GM12878 (cell line): ENCODE results near the gene KPNA1. TPM values are rescaled to one million over a fixed set of nuclear protein-coding genes. Genes with fewer than 3 reads are reported as not detected.

Source experiments
- ATAC-seq: fragments of 200-7000 bp; cut with Tn5 transposase; 3 replicates; pipeline ENCODE4 v1.9.1; 2020; ENCODE audit warnings: mild to moderate bottlenecking, moderate library complexity
- BruUV-seq: library from RNA; stranded (reverse); fragments of 400-500 nt; replicated peaks from 2 replicates; lab custom pipeline; 2021; lab: Mats Ljungman, UMichigan
- CTCF ChIA-PET: fragments of 300-600 bp; sonication (Branson Sonifier 250); formaldehyde crosslinking; extraction: SDS; loops from one replicate; lab custom pipeline; 2021; ENCODE audit warnings: inconsistent platforms; lab: Yijun Ruan, JAX
- POLR2A ChIA-PET: fragments of 350-600 bp; formaldehyde crosslinking; extraction: SDS; loops from one replicate; lab custom pipeline; 2021; ENCODE audit warnings: inconsistent platforms; lab: Charles Lee
- RAD21 ChIA-PET: fragments of 300-600 bp; sonication (Branson Sonifier 250); formaldehyde crosslinking; loops from one replicate; lab custom pipeline; 2023; ENCODE audit warnings: antibody characterized with exemption; ENCODE audit not compliant: unreplicated experiment; lab: Charles Lee
- SMC1A ChIA-PET: fragments of 300-600 bp; sonication (Branson Sonifier 250); formaldehyde crosslinking; loops from one replicate; lab custom pipeline; 2023; ENCODE audit not compliant: unreplicated experiment, uncharacterized antibody; lab: Charles Lee
- DNase-seq: peaks from one replicate; pipeline ENCODE4 v3.0.0-alpha.2; 2011; ENCODE audit warnings: low read depth, low spot score
- FAIRE-seq: peaks from 3 replicates; lab custom pipeline; 2011; peaks lifted over from hg19 to GRCh38; lab: Jason Lieb, UNC
- H2AFZ ChIP-seq: 2 replicates; pipeline ENCODE4 v1.6.0; 2011; ENCODE audit warnings: low read depth, low read length, control low read depth; ENCODE audit not compliant: control insufficient read depth
- H3K27ac ChIP-seq: 2 replicates; pipeline ENCODE4 v1.5.1; 2011; ENCODE audit warnings: control low read depth; ENCODE audit not compliant: control insufficient read depth, insufficient read depth
- H3K27me3 ChIP-seq, 2 experiments: replicated peaks in 1 of 2; 2 replicates each; pipeline versions ENCODE4 v1.6.0 to v1.6.1; 2011; ENCODE audit warnings: low read length in 1 of 2; ENCODE audit not compliant: control insufficient read depth in 2 of 2, insufficient read depth in 2 of 2
- H3K36me3 ChIP-seq, 2 experiments: 2 replicates each; pipeline ENCODE4 v1.5.1; 2011; ENCODE audit warnings: low read length in 1 of 2; ENCODE audit not compliant: control insufficient read depth in 2 of 2, insufficient read depth in 2 of 2
- H3K4me1 ChIP-seq: 2 replicates; pipeline ENCODE4 v1.6.1; 2011; ENCODE audit warnings: mild to moderate bottlenecking, low read length, moderate library complexity, mixed read lengths; ENCODE audit not compliant: control insufficient read depth, insufficient read depth
- H3K4me2 ChIP-seq: 2 replicates; pipeline ENCODE4 v1.6.0; 2011; ENCODE audit warnings: control low read depth; ENCODE audit not compliant: control insufficient read depth, insufficient read depth
- H3K4me3 ChIP-seq: fragments of 200-600 bp; sonication (generic); 2 replicates; pipeline ENCODE4 v1.5.1; 2016
- H3K79me2 ChIP-seq: 2 replicates; pipeline ENCODE4 v1.6.0; 2011; ENCODE audit warnings: low read length; ENCODE audit not compliant: control insufficient read depth, insufficient read depth
- H3K9ac ChIP-seq: 2 replicates; pipeline ENCODE4 v1.8.0; 2011; ENCODE audit warnings: low read length, control low read depth, mixed read lengths; ENCODE audit not compliant: control insufficient read depth, insufficient read depth
- H3K9me3 ChIP-seq: replicated peaks from 3 replicates; pipeline ENCODE4 v1.5.1; 2011; ENCODE audit warnings: mild to moderate bottlenecking, low read length; ENCODE audit not compliant: control insufficient read depth, insufficient read depth
- H4K20me1 ChIP-seq: 2 replicates; pipeline ENCODE4 v1.6.0; 2011; ENCODE audit not compliant: control insufficient read depth, insufficient read depth
- MTA3 ChIP-seq: IDR thresholded peaks from 2 replicates; pipeline ENCODE4 v1.6.1; 2012; ENCODE audit warnings: low read length, inconsistent platforms, borderline replicate concordance
- WGBS: methylation state at CpG from one replicate; pipeline ENCODE4 v1.1.6; 2016; ENCODE audit warnings: low lambda C conversion rate; ENCODE audit not compliant: insufficient replicate concordance, insufficient coverage; ENCODE audit errors: missing lambda C conversion rate; 5-methylcytosine and 5-hydroxymethylcytosine counted together
- in situ Hi-C: fragments of 300-500 bp; cut with MboI; formaldehyde crosslinking; loops from 9 replicates; pipeline ENCODE4 v1.14.3; 2018; ENCODE audit warnings: mixed read lengths
- intact Hi-C: fragments of 100-400 bp; cut with micrococcal nuclease; formaldehyde crosslinking; loops from one replicate; pipeline ENCODE4 v1.14.2; 2022; ENCODE audit not compliant: unreplicated experiment
- polyA plus RNA-seq, 11 experiments: library from polyadenylated mRNA; depleted of rRNA in 4 of 11; unstranded in 6 of 11; stranded (reverse) in 5 of 11; fragments of >200 nt; fragmentation: Nextera tagmentation in 4 of 11; fragmentation: Illumina TruSeq in 1 of 11; extraction: Ambion mirVana in 4 of 11; extraction: Trizol in 1 of 11; gene quantifications; 1 replicate in 1 of 11; 2 replicates in 10 of 11; pipeline versions ENCODE4 v1.2.1 to v1.2.3, GENCODE V29; 2011 to 2016; ENCODE audit warnings: inconsistent platforms in 2 of 11, missing spikeins in 2 of 11, low read depth in 1 of 11
- total RNA-seq, 4 experiments: library from RNA; depleted of rRNA in 3 of 4; stranded (reverse); fragments of >200 nt in 3 of 4; fragmentation: Illumina TruSeq in 1 of 4; extraction: Trizol in 1 of 4; gene quantifications; 2 replicates each; pipeline versions ENCODE4 v1.2.1 to v1.2.3, GENCODE V29; 2013 to 2021
- TF ChIP-seq, protein P1 (sequence below): fragments of 450-650 bp; IDR thresholded peaks from 2 replicates; pipeline ENCODE4 v1.6.1; 2017; ENCODE audit warnings: mild to moderate bottlenecking, moderate library complexity
- TF ChIP-seq, protein P2 (sequence below): fragments of 450-650 bp; IDR thresholded peaks from 2 replicates; pipeline ENCODE4 v1.6.1; 2016; ENCODE audit warnings: mild to moderate bottlenecking
- TF ChIP-seq, protein P3 (sequence below): IDR thresholded peaks from 2 replicates; pipeline ENCODE4 v1.6.1; 2011; ENCODE audit warnings: mild to moderate bottlenecking, low read depth, low read length, moderate library complexity; ENCODE audit not compliant: insufficient replicate concordance
- TF ChIP-seq, protein P4 (sequence below): IDR thresholded peaks from 2 replicates; pipeline ENCODE4 v1.6.1; 2012; ENCODE audit warnings: improper control_type of control experiment, low read depth, low read length; ENCODE audit not compliant: insufficient replicate concordance
- TF ChIP-seq, protein P5 (sequence below): fragments of 450-650 bp; IDR thresholded peaks from 2 replicates; pipeline ENCODE4 v1.6.1; 2017; ENCODE audit warnings: mild to moderate bottlenecking

KPNA1 gene
- total and polyA plus RNA-seq, 10 of the 15 experiments (the other 5 are each of a cell fraction or from before 2014, with no cell fraction given), result 8.5 to 52.7 (median 41.0) TPM

DNA sequence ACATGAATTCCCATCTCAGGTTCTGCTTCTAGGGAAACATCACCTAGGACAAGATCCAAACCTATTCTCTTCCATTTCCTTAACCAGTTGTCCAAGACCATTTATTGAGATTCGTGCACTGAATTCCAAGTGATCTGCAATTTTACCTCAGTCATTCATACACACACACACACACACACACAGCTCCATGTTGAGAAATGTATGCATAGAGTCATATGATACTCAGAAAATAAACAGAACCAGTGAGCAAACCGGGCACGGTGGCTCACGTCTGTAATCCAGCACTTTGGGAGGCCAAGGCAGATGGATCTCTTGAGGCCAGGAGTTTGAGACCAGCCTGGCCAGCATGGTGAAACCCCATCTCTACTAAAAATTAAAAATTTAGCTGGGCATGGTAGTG is 6.1 kb upstream of the KPNA1 start:
- no TSS peak for BruUV-seq
- in situ Hi-C loops, result no loop called here
- FAIRE-seq, result no peak
- ChIA-PET POLR2A (interaction anchor here (0.6 kb wide), 1 partner anchor 172 kb away, joined by 5 read pairs; no protein-coding TSS in a partner anchor), CTCF (no interaction called here), SMC1A (interaction anchor here (1.6 to 1.9 kb wide), 2 partner anchors 10 to 24 kb away, joined by 3 to 5 read pairs; no protein-coding TSS in a partner anchor), RAD21 (no interaction called here)
- DNase-seq, result no peak
- no peak overlapping the region for H3K4me2 ChIP-seq
- no peaks in the 10 kb centered on the region for H3K36me3 ChIP-seq
- H3K79me2 ChIP-seq, result no peaks in the 10 kb centered on the region
- intact Hi-C loops, result no loop called here
- H4K20me1 ChIP-seq, result no peaks in the 10 kb centered on the region
- no peak overlapping the region for H3K4me3 ChIP-seq
- no peak overlapping the region for H2AFZ ChIP-seq
- H3K27me3 ChIP-seq, result no peaks in the 10 kb centered on the region
- ATAC-seq, result no peak
- no peaks in the 10 kb centered on the region for H3K4me1 ChIP-seq
- WGBS, result 100% methylated on average over 4 of the region's 4 CpGs
- no peaks in the 10 kb centered on the region for H3K9me3 ChIP-seq
- H3K27ac ChIP-seq, result no peak overlapping the region
- no peak overlapping the region for H3K9ac ChIP-seq
- TF ChIP-seq, protein P1, sequence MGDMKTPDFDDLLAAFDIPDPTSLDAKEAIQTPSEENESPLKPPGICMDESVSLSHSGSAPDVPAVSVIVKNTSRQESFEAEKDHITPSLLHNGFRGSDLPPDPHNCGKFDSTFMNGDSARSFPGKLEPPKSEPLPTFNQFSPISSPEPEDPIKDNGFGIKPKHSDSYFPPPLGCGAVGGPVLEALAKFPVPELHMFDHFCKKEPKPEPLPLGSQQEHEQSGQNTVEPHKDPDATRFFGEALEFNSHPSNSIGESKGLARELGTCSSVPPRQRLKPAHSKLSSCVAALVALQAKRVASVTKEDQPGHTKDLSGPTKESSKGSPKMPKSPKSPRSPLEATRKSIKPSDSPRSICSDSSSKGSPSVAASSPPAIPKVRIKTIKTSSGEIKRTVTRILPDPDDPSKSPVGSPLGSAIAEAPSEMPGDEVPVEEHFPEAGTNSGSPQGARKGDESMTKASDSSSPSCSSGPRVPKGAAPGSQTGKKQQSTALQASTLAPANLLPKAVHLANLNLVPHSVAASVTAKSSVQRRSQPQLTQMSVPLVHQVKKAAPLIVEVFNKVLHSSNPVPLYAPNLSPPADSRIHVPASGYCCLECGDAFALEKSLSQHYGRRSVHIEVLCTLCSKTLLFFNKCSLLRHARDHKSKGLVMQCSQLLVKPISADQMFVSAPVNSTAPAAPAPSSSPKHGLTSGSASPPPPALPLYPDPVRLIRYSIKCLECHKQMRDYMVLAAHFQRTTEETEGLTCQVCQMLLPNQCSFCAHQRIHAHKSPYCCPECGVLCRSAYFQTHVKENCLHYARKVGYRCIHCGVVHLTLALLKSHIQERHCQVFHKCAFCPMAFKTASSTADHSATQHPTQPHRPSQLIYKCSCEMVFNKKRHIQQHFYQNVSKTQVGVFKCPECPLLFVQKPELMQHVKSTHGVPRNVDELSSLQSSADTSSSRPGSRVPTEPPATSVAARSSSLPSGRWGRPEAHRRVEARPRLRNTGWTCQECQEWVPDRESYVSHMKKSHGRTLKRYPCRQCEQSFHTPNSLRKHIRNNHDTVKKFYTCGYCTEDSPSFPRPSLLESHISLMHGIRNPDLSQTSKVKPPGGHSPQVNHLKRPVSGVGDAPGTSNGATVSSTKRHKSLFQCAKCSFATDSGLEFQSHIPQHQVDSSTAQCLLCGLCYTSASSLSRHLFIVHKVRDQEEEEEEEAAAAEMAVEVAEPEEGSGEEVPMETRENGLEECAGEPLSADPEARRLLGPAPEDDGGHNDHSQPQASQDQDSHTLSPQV, result no peak
- TF ChIP-seq, protein P2, sequence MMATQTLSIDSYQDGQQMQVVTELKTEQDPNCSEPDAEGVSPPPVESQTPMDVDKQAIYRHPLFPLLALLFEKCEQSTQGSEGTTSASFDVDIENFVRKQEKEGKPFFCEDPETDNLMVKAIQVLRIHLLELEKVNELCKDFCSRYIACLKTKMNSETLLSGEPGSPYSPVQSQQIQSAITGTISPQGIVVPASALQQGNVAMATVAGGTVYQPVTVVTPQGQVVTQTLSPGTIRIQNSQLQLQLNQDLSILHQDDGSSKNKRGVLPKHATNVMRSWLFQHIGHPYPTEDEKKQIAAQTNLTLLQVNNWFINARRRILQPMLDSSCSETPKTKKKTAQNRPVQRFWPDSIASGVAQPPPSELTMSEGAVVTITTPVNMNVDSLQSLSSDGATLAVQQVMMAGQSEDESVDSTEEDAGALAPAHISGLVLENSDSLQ, result no peak
- TF ChIP-seq, protein P3, sequence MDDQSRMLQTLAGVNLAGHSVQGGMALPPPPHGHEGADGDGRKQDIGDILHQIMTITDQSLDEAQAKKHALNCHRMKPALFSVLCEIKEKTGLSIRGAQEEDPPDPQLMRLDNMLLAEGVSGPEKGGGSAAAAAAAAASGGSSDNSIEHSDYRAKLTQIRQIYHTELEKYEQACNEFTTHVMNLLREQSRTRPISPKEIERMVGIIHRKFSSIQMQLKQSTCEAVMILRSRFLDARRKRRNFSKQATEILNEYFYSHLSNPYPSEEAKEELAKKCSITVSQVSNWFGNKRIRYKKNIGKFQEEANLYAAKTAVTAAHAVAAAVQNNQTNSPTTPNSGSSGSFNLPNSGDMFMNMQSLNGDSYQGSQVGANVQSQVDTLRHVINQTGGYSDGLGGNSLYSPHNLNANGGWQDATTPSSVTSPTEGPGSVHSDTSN, result no peak
- TF ChIP-seq MTA3, result no peak
- TF ChIP-seq, protein P4, sequence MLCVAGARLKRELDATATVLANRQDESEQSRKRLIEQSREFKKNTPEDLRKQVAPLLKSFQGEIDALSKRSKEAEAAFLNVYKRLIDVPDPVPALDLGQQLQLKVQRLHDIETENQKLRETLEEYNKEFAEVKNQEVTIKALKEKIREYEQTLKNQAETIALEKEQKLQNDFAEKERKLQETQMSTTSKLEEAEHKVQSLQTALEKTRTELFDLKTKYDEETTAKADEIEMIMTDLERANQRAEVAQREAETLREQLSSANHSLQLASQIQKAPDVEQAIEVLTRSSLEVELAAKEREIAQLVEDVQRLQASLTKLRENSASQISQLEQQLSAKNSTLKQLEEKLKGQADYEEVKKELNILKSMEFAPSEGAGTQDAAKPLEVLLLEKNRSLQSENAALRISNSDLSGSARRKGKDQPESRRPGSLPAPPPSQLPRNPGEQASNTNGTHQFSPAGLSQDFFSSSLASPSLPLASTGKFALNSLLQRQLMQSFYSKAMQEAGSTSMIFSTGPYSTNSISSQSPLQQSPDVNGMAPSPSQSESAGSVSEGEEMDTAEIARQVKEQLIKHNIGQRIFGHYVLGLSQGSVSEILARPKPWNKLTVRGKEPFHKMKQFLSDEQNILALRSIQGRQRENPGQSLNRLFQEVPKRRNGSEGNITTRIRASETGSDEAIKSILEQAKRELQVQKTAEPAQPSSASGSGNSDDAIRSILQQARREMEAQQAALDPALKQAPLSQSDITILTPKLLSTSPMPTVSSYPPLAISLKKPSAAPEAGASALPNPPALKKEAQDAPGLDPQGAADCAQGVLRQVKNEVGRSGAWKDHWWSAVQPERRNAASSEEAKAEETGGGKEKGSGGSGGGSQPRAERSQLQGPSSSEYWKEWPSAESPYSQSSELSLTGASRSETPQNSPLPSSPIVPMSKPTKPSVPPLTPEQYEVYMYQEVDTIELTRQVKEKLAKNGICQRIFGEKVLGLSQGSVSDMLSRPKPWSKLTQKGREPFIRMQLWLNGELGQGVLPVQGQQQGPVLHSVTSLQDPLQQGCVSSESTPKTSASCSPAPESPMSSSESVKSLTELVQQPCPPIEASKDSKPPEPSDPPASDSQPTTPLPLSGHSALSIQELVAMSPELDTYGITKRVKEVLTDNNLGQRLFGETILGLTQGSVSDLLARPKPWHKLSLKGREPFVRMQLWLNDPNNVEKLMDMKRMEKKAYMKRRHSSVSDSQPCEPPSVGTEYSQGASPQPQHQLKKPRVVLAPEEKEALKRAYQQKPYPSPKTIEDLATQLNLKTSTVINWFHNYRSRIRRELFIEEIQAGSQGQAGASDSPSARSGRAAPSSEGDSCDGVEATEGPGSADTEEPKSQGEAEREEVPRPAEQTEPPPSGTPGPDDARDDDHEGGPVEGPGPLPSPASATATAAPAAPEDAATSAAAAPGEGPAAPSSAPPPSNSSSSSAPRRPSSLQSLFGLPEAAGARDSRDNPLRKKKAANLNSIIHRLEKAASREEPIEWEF, result no peak
- TF ChIP-seq, protein P5, sequence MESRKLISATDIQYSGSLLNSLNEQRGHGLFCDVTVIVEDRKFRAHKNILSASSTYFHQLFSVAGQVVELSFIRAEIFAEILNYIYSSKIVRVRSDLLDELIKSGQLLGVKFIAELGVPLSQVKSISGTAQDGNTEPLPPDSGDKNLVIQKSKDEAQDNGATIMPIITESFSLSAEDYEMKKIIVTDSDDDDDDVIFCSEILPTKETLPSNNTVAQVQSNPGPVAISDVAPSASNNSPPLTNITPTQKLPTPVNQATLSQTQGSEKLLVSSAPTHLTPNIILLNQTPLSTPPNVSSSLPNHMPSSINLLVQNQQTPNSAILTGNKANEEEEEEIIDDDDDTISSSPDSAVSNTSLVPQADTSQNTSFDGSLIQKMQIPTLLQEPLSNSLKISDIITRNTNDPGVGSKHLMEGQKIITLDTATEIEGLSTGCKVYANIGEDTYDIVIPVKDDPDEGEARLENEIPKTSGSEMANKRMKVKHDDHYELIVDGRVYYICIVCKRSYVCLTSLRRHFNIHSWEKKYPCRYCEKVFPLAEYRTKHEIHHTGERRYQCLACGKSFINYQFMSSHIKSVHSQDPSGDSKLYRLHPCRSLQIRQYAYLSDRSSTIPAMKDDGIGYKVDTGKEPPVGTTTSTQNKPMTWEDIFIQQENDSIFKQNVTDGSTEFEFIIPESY, result no peak
